Neutrophil (primary cell): ENCODE data around the gene SDK2.
A peak's percentile ranks its signal among the peaks of the same experiment; 100 is the strongest.

ENCODE experiments used
- H3K27ac ChIP-seq: fragments of 200-600 bp; sonication (generic); 2 replicates; pipeline ENCODE4 v1.5.1; 2016; ENCODE audit warnings: mild to moderate bottlenecking, moderate library complexity
- H3K27me3 ChIP-seq: fragments of 200-600 bp; sonication (generic); 2 replicates; pipeline ENCODE4 v1.6.0; 2016; ENCODE audit warnings: mild to moderate bottlenecking
- H3K36me3 ChIP-seq: fragments of 200-600 bp; sonication (generic); 2 replicates; pipeline ENCODE4 v1.5.1; 2017
- H3K4me1 ChIP-seq, 2 experiments: fragments of 200-600 bp in 1 of 2; sonication (generic) in 1 of 2; 1 replicate in 1 of 2; 2 replicates in 1 of 2; pipeline versions ENCODE4 v1.5.1 to v1.6.1; 2013 to 2016; ENCODE audit warnings: low read depth in 1 of 2, low read length in 1 of 2, mild to moderate bottlenecking in 1 of 2, moderate library complexity in 1 of 2; ENCODE audit not compliant: control insufficient read depth in 1 of 2, insufficient read depth in 1 of 2
- H3K4me3 ChIP-seq, 2 experiments: fragments of 200-600 bp in 1 of 2; sonication (generic) in 1 of 2; 1 replicate in 1 of 2; 2 replicates in 1 of 2; pipeline ENCODE4 v1.5.1; 2013 to 2016; ENCODE audit warnings: low read depth in 1 of 2, low read length in 1 of 2, mild to moderate bottlenecking in 1 of 2, moderate library complexity in 1 of 2
- H3K9me3 ChIP-seq: fragments of 200-600 bp; sonication (generic); 2 replicates; pipeline ENCODE4 v1.5.1; 2016
- TF ChIP-seq, protein P1 (sequence below): fragments of 200-600 bp; sonication (generic); IDR thresholded peaks from 2 replicates; pipeline ENCODE4 v1.5.1; 2016; ENCODE audit warnings: antibody characterized with exemption

The SDK2 gene

DNA sequence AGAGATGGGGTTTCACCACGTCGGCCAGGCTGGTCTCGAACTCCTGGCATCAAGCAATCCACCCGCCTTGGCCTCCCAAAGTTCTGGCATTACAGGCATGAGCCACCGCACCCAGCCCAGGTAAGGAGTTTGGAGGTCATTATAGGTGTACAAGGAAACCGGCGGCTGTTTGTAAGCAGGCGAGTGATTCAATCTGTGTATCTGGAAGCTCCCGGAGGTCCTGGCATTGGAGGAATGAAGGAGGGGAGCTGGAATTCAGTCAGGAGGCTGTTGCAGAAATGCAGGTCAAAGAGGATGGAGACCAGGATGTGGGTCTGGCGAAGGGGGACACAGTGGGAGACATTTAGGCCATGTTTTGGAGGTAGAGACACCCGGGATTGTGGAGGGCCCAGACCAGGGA is 351.2 kb downstream of the SDK2 start:
- TF ChIP-seq, protein P1, sequence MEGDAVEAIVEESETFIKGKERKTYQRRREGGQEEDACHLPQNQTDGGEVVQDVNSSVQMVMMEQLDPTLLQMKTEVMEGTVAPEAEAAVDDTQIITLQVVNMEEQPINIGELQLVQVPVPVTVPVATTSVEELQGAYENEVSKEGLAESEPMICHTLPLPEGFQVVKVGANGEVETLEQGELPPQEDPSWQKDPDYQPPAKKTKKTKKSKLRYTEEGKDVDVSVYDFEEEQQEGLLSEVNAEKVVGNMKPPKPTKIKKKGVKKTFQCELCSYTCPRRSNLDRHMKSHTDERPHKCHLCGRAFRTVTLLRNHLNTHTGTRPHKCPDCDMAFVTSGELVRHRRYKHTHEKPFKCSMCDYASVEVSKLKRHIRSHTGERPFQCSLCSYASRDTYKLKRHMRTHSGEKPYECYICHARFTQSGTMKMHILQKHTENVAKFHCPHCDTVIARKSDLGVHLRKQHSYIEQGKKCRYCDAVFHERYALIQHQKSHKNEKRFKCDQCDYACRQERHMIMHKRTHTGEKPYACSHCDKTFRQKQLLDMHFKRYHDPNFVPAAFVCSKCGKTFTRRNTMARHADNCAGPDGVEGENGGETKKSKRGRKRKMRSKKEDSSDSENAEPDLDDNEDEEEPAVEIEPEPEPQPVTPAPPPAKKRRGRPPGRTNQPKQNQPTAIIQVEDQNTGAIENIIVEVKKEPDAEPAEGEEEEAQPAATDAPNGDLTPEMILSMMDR = no peak
- H3K36me3 ChIP-seq = no peaks in the 10 kb centered on the region
- H3K4me1 ChIP-seq = peaks cover 25% of the 10 kb centered on the region in 2 experiments
- H3K27ac ChIP-seq = no peak overlapping the region
- no peak overlapping the region for H3K4me3 ChIP-seq
- no peaks in the 10 kb centered on the region for H3K27me3 ChIP-seq
- H3K9me3 ChIP-seq = no peaks in the 10 kb centered on the region

- Histone ChIP-seq H3K4me1 (peaks cover 25% of the 10 kb centered on the region in 2 experiments), H3K36me3 (no peaks in the 10 kb centered on the region), H3K4me3 (peak overlapping the region in 1 of 2 experiments; percentile 30), H3K9me3 (no peaks in the 10 kb centered on the region), H3K27ac (peak overlapping the region; percentile 74), H3K27me3 (no peaks in the 10 kb centered on the region)
- TF ChIP-seq, protein P1 = no peak
Observed at GRCh38 chr17:73292031-73292531, 352.2 kb downstream of the SDK2 start.

DNA sequence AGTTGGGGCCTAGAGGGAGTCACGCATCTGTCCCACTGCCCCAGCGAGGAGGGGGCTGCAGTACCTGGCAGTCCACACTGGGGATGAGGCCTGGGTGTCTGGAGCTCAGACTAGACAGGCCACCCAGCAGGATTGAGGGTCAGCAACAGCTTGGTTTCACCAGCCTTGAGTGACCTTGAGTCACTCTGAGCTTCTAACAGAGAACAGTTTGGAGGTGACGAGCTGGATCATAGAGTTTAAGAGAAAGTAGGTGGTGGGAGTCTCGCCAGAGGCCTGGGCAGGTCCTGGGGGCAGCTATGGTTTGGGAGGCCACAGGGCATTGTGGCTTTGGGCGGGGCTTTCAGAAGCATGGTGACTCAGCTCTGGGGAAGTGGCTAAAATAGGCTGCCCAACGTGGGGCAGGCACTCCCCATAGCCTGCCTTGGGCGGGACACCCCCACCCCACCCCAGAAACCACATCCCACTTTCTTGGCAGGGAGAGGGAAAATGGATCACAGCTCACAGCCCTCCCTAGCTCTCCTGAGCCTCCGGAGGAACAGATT is 352.9 kb downstream of the SDK2 start:
- H3K4me3 ChIP-seq = peak overlapping the region; percentile 19 to 30
- peak overlapping the region; percentile 74 for H3K27ac ChIP-seq
- H3K27me3 ChIP-seq = no peaks in the 10 kb centered on the region
- H3K9me3 ChIP-seq = no peaks in the 10 kb centered on the region
- H3K4me1 ChIP-seq = peaks cover 25% of the 10 kb centered on the region in 2 experiments
- H3K36me3 ChIP-seq = peaks cover 3% of the 10 kb centered on the region
- TF ChIP-seq, protein P1 = no peak

- Histone ChIP-seq H3K9me3 (no peaks in the 10 kb centered on the region), H3K4me3 (peak overlapping the region; percentile 16 to 30), H3K36me3 (peaks cover 10% of the 10 kb centered on the region), H3K27me3 (no peaks in the 10 kb centered on the region), H3K4me1 (peaks cover 25% of the 10 kb centered on the region in 2 experiments), H3K27ac (peak overlapping the region; percentile 74)
- TF ChIP-seq, protein P1 = no peak
Observed at GRCh38 chr17:73290399-73291259, 353.6 kb downstream of the SDK2 start.

GRCh38 chr17:73289549-73290254 is 354.5 kb downstream of the SDK2 start:
- Histone ChIP-seq H3K36me3 (peaks cover 19% of the 10 kb centered on the region), H3K9me3 (no peaks in the 10 kb centered on the region), H3K27me3 (no peaks in the 10 kb centered on the region), H3K4me3 (no peak overlapping the region), H3K27ac (peak overlapping the region; percentile 74), H3K4me1 (peaks cover 25% of the 10 kb centered on the region in 2 experiments)
- TF ChIP-seq, protein P1 = no peak
